OCI-LY1 (cell line): Measurements from ENCODE around the gene LRRC71.

Experiments
- EZH2 ChIP-seq: fragments of 200-600 bp; sonication (generic), shearing (Covaris generic); IDR thresholded peaks from 2 replicates; pipeline ENCODE4 v1.8.0; 2017; ENCODE audit warnings: borderline replicate concordance, mixed run types, mild to moderate bottlenecking, antibody characterized with exemption, low read length, moderate library complexity, mixed read lengths
- TF ChIP-seq, protein P1 (sequence below): fragments of 200-600 bp; sonication (generic), shearing (Covaris generic); IDR thresholded peaks from 2 replicates; pipeline ENCODE4 v1.5.1; 2017; ENCODE audit warnings: mild to moderate bottlenecking, antibody characterized with exemption, low read length, moderate library complexity, mixed read lengths

DNA sequence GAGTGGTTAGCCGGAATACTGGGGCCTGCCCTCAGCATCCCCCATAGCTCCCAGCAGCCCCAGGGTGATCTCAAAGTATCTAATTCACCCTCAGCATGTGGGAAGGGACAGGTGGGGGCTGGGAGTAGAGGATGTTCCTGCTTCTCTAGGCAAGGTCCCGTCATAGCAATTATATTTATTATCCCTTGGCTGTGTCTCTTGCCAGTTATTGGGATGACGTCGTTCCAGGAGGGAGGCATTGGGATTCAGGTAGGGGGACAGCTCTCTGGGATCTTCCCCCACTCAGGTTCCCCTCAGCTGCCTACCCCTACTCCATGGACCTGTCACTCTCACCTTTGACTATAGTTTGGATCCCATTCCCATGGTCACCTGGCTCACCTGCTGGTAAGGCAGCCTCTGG, 38.8 kb upstream of the LRRC71 start:
- TF ChIP-seq, protein P1, sequence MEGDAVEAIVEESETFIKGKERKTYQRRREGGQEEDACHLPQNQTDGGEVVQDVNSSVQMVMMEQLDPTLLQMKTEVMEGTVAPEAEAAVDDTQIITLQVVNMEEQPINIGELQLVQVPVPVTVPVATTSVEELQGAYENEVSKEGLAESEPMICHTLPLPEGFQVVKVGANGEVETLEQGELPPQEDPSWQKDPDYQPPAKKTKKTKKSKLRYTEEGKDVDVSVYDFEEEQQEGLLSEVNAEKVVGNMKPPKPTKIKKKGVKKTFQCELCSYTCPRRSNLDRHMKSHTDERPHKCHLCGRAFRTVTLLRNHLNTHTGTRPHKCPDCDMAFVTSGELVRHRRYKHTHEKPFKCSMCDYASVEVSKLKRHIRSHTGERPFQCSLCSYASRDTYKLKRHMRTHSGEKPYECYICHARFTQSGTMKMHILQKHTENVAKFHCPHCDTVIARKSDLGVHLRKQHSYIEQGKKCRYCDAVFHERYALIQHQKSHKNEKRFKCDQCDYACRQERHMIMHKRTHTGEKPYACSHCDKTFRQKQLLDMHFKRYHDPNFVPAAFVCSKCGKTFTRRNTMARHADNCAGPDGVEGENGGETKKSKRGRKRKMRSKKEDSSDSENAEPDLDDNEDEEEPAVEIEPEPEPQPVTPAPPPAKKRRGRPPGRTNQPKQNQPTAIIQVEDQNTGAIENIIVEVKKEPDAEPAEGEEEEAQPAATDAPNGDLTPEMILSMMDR = no peak
- TF ChIP-seq EZH2 = no peak
